Measurements from ENCODE around the gene KRTAP9-1. TPM values are rescaled to one million over a fixed set of nuclear protein-coding genes. Genes with fewer than 3 reads are reported as not detected.
"Not testable (repeated sequence)": the region's sequence is repeated elsewhere in the genome, so short reads cannot be mapped to it uniquely, and the experiment has no call there.

Gene KRTAP9-1
- total RNA-seq, 6 donors from 2014 or later: not detected

DNA sequence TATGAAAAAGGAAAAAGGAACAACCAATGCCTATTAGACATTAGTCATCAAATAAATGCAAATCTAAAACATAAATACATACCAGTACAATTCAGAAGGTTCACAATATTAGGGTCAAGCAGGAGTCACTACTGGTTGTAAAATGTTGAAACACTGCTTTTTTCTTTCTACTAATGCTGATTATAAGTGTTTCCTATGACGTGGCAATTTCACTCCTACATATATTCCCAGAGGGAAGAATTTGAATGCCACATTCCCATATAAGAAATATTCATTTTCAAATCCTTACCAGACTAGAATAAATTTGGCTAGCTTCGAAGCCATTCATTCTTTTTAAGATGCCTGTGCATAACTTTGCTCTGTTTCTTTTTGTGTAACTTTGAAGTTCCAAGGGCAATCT is 34.1 kb downstream of the KRTAP9-1 start:
- H3K4me3 ChIP-seq: no peak overlapping the region
- ATAC-seq (ENCODE audit: low FRiP score in 2 of 2) (no peak), DNase-seq (no peak)
- no peak for TF ChIP-seq POLR2A (IDR thresholded peaks at IDR 0.05)
- TF ChIP-seq EP300 (IDR thresholded peaks at IDR 0.05): no peak
- TF ChIP-seq POLR2AphosphoS5 (IDR thresholded peaks at IDR 0.05): no peak
- TF ChIP-seq, protein P1, sequence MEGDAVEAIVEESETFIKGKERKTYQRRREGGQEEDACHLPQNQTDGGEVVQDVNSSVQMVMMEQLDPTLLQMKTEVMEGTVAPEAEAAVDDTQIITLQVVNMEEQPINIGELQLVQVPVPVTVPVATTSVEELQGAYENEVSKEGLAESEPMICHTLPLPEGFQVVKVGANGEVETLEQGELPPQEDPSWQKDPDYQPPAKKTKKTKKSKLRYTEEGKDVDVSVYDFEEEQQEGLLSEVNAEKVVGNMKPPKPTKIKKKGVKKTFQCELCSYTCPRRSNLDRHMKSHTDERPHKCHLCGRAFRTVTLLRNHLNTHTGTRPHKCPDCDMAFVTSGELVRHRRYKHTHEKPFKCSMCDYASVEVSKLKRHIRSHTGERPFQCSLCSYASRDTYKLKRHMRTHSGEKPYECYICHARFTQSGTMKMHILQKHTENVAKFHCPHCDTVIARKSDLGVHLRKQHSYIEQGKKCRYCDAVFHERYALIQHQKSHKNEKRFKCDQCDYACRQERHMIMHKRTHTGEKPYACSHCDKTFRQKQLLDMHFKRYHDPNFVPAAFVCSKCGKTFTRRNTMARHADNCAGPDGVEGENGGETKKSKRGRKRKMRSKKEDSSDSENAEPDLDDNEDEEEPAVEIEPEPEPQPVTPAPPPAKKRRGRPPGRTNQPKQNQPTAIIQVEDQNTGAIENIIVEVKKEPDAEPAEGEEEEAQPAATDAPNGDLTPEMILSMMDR (IDR thresholded peaks at IDR 0.05): no peak
- peaks cover 0 to 3% (median 0%) of the 10 kb centered on the region in 4 donors for H3K9me3 ChIP-seq
- H3K4me1 ChIP-seq: no peaks in the 10 kb centered on the region
- H3K27ac ChIP-seq: no peak overlapping the region
- H3K36me3 ChIP-seq: no peaks in the 10 kb centered on the region
- WGBS, 2 donors: 62 to 63% methylated on average over 2 of the region's 2 CpGs
- no peaks in the 10 kb centered on the region for H3K27me3 ChIP-seq

GRCh38 chr17:41226051-41226450 is 36.4 kb downstream of the KRTAP9-1 start:
- no peaks in the 10 kb centered on the region for H3K27me3 ChIP-seq
- no peaks in the 10 kb centered on the region for H3K4me1 ChIP-seq
- H3K4me3 ChIP-seq: no peak overlapping the region
- DNase-seq (no peak), ATAC-seq (ENCODE audit: low FRiP score in 2 of 2) (no peak)
- no peaks in the 10 kb centered on the region for H3K9me3 ChIP-seq
- no peak overlapping the region for H3K27ac ChIP-seq
- H3K36me3 ChIP-seq: no peaks in the 10 kb centered on the region
- WGBS, 2 donors: 96 to 98% methylated on average over 6 of the region's 6 CpGs
- TF ChIP-seq EP300 (IDR thresholded peaks at IDR 0.05) (no peak), POLR2AphosphoS5 (IDR thresholded peaks at IDR 0.05) (no peak), POLR2A (IDR thresholded peaks at IDR 0.05) (no peak)
- TF ChIP-seq, protein P1 (IDR thresholded peaks at IDR 0.05): no peak

DNA sequence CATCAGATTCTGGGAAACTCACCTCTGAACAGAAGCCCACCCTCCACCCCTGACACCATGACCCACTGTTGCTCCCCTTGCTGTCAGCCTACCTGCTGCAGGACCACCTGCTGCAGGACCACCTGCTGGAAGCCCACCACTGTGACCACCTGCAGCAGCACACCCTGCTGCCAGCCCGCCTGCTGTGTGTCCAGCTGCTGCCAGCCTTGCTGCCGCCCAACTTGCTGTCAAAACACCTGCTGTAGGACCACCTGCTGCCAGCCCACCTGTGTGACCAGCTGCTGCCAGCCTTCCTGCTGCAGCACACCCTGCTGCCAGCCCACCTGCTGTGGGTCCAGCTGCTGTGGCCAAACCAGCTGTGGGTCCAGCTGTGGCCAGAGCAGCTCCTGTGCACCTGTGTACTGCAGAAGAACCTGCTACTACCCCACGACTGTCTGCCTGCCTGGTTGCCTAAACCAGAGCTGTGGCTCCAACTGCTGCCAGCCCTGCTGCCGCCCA is 37.0 kb downstream of the KRTAP9-1 start, which contains the start of gene KRTAP9-2:
TSS of gene KRTAP9-2 (plus strand) at position 51 of the 498 bp plus-strand sequence. CDS start at position 58, 7 bp downstream.
- ATAC-seq (ENCODE audit: low FRiP score in 2 of 2); H3K9me3 ChIP-seq; H3K36me3 ChIP-seq; H3K4me3 ChIP-seq; H3K27ac ChIP-seq; H3K27me3 ChIP-seq; H3K4me1 ChIP-seq: not testable (repeated sequence)
- peak in 1 of 2 donors; percentile 61 for DNase-seq
- WGBS, 2 donors: 57% methylated on average over 1 of the region's 4 CpGs; no CpG with 5 or more reads in 1 of the 2 donors

GRCh38 chr17:41230094-41230493 is 40.4 kb downstream of the KRTAP9-1 start:
- Histone ChIP-seq H3K4me3 (no peak overlapping the region), H3K9me3 (no peaks in the 10 kb centered on the region), H3K4me1 (no peaks in the 10 kb centered on the region), H3K27me3 (no peaks in the 10 kb centered on the region), H3K36me3 (no peaks in the 10 kb centered on the region), H3K27ac (no peak overlapping the region)
- DNase-seq (no peak), ATAC-seq (ENCODE audit: low FRiP score in 2 of 2) (no peak)
- no peak for TF ChIP-seq EP300 (IDR thresholded peaks at IDR 0.05)
- TF ChIP-seq, protein P1 (IDR thresholded peaks at IDR 0.05): no peak
- no peak for TF ChIP-seq POLR2AphosphoS5 (IDR thresholded peaks at IDR 0.05)
- no peak for TF ChIP-seq POLR2A (IDR thresholded peaks at IDR 0.05)

DNA sequence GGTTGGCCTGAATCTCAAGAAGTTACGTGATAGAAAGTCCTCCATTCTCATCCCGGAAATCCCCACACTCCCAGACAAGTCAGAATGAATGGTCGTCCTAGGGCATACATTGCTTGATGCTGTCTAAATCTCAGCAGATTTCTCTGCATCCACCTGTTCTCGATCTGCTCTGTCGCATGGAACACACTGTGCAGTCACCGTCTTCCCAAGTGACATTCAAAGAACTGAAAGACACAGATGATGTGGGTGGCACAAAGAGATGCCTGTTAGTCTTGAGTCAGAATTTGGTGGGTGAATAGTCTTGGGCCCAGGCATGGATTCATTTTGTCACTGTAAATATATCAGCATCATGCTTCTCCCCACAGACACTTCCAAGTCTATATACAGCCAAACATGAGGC is 42.0 kb downstream of the KRTAP9-1 start:
- Histone ChIP-seq H3K4me3 (no peak overlapping the region), H3K27ac (no peak overlapping the region), H3K4me1 (no peaks in the 10 kb centered on the region), H3K27me3 (no peaks in the 10 kb centered on the region), H3K36me3 (no peaks in the 10 kb centered on the region), H3K9me3 (no peaks in the 10 kb centered on the region)
- ATAC-seq (ENCODE audit: low FRiP score in 2 of 2) (no peak), DNase-seq (no peak)
- WGBS, 2 donors: 83 to 92% methylated on average over 6 of the region's 6 CpGs
- TF ChIP-seq POLR2A (IDR thresholded peaks at IDR 0.05): no peak
- TF ChIP-seq EP300 (IDR thresholded peaks at IDR 0.05): no peak
- TF ChIP-seq, protein P1 (IDR thresholded peaks at IDR 0.05): no peak
- TF ChIP-seq POLR2AphosphoS5 (IDR thresholded peaks at IDR 0.05): no peak

DNA sequence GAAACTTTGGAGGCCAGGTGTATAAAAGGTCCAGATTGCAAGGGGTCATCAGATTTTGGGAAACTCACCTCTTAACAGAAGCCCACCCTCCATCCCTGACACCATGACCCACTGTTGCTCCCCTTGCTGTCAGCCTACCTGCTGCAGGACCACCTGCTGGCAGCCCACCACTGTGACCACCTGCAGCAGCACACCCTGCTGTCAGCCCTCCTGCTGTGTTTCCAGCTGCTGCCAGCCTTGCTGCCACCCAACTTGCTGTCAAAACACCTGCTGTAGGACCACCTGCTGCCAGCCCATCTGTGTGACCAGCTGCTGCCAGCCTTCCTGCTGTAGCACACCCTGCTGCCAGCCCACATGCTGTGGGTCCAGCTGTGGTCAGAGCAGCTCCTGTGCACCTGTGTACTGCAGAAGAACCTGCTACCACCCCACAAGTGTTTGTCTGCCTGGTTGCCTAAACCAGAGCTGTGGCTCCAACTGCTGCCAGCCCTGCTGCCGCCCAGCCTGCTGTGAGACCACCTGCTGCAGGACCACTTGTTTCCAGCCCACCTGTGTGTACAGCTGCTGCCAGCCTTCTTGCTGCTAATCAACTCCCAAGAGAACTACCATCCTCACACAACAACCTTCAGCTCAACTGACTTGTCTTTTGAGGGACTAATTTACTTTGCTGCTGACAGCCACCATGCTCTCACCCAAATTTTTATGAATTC is 42.9 kb downstream of the KRTAP9-1 start, which contains the start of gene KRTAP9-3:
TSS of gene KRTAP9-3 (plus strand) at position 51 of the 707 bp plus-strand sequence. CDS start at position 104, 53 bp downstream.
- H3K27me3 ChIP-seq; H3K4me3 ChIP-seq; H3K9me3 ChIP-seq; ATAC-seq (ENCODE audit: low FRiP score in 2 of 2); H3K4me1 ChIP-seq; H3K36me3 ChIP-seq; H3K27ac ChIP-seq: not testable (repeated sequence)
- DNase-seq: peak in 1 of 2 donors; percentile 48
- WGBS, 2 donors: 75 to 90% methylated on average over 1 of the region's 1 CpG

DNA sequence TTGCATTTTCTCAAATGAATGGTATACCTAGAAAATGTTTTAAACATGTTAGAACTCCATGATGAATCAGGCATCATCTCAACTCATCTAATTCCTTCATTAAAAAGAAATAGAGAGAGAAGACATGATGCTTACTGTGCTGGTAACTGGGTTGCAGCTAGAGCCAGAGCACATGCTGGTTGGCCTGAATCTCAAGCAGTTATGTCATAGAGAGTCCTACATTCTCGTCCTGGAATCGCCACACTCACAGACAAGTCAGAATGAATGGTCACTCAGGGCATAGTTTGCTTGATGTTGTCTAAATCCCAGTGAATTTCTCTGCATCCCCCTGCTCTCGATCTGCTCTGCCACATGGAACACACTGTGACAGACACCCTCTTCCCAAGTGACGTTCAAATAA is 47.4 kb downstream of the KRTAP9-1 start:
- H3K9me3 ChIP-seq; ATAC-seq (ENCODE audit: low FRiP score in 2 of 2); H3K27ac ChIP-seq; H3K4me1 ChIP-seq; H3K4me3 ChIP-seq; H3K27me3 ChIP-seq; DNase-seq; H3K36me3 ChIP-seq: not testable (repeated sequence)
- 74 to 86% methylated on average over 4 of the region's 4 CpGs for whole genome bisulfite sequencing, 2 donors

- DNase-seq: peak in 1 of 2 donors; percentile 48
- not testable (repeated sequence) for H3K27me3 ChIP-seq; H3K27ac ChIP-seq; ATAC-seq (ENCODE audit: low FRiP score in 2 of 2); H3K4me1 ChIP-seq; H3K4me3 ChIP-seq; H3K9me3 ChIP-seq; H3K36me3 ChIP-seq
- WGBS, 2 donors: 34% methylated on average over 3 of the region's 3 CpGs; no CpG with 5 or more reads in 1 of the 2 donors
Measured at GRCh38 chr17:41237949-41238437, 48.3 kb downstream of the KRTAP9-1 start, which contains the start of gene KRTAP9-8. Gene KRTAP9-8, plus strand, starts transcription at chr17:41237999. Its CDS starts 53 bp downstream, at chr17:41238052.
